HepG2 (cell line): ENCODE results near the gene EEPD1. TPM values are rescaled to one million over a fixed set of nuclear protein-coding genes. Genes with fewer than 3 reads are reported as not detected.

Experiments
- FOXM1 ChIP-seq: sonication (generic); formaldehyde crosslinking; IDR thresholded peaks from 2 replicates; pipeline ENCODE4 v1.5.0; 2020; ENCODE audit warnings: missing genetic modification reagents
- GATA4 ChIP-seq: sonication (generic); IDR thresholded peaks from 2 replicates; pipeline ENCODE4 v1.6.1; 2016; ENCODE audit warnings: antibody characterized with exemption, low read depth, borderline replicate concordance
- HMGA1 ChIP-seq: sonication (generic); formaldehyde crosslinking; conservative IDR thresholded peaks from 2 replicates; pipeline ENCODE4 v1.4.0; 2020; ENCODE audit warnings: missing genetic modification reagents
- HOXA7 ChIP-seq: sonication (generic); formaldehyde crosslinking; IDR thresholded peaks from 2 replicates; pipeline ENCODE4 v1.8.1; 2022; ENCODE audit warnings: mild to moderate bottlenecking, missing genetic modification reagents, moderate library complexity
- KDM2A ChIP-seq: sonication (generic); formaldehyde crosslinking; IDR thresholded peaks from 2 replicates; pipeline ENCODE4 v1.4.0; 2020; ENCODE audit warnings: low read depth, missing genetic modification reagents, borderline replicate concordance
- MXD4 ChIP-seq: IDR thresholded peaks from 2 replicates; pipeline ENCODE4 v1.6.1; 2016; ENCODE audit warnings: mild to moderate bottlenecking, missing biosample characterization, missing genetic modification reagents
- RAD51 ChIP-seq: fragments of 450-650 bp; IDR thresholded peaks from 2 replicates; pipeline ENCODE4 v1.6.1; 2016; ENCODE audit warnings: borderline replicate concordance
- ZMYM3 ChIP-seq: sonication (generic); formaldehyde crosslinking; IDR thresholded peaks from 2 replicates; pipeline ENCODE4 v1.5.1; 2020; ENCODE audit warnings: mild to moderate bottlenecking, missing genetic modification reagents
- ZNF501 ChIP-seq: sonication (generic); formaldehyde crosslinking; IDR thresholded peaks from 2 replicates; pipeline ENCODE4 v1.5.1; 2020; ENCODE audit warnings: mild to moderate bottlenecking, moderate library complexity, missing genetic modification reagents
- ZNF607 ChIP-seq: sonication (generic); formaldehyde crosslinking; IDR thresholded peaks from 2 replicates; pipeline ENCODE4 v1.5.1; 2020; ENCODE audit warnings: missing genetic modification reagents, mild to moderate bottlenecking, borderline replicate concordance
- polyA plus RNA-seq, 8 experiments: library from polyadenylated mRNA; depleted of rRNA in 3 of 8; stranded (reverse) in 7 of 8; unstranded in 1 of 8; fragments of >200 nt; fragmentation: Illumina TruSeq in 4 of 8; extraction: Trizol in 4 of 8; gene quantifications; 2 replicates each; pipeline versions ENCODE4 v1.2.1 to v1.2.3, GENCODE V29; 2011 to 2016; ENCODE audit warnings: low read depth in 4 of 8, missing spikeins in 1 of 8, mixed read lengths in 1 of 8; ENCODE audit not compliant: insufficient read depth in 1 of 8
- total RNA-seq, 5 experiments: library from RNA; depleted of rRNA; stranded (reverse); fragments of >200 nt; fragmentation: Illumina TruSeq; extraction: Trizol; gene quantifications; 2 replicates each; pipeline ENCODE4 v1.2.3, GENCODE V29; 2016; ENCODE audit warnings: low read depth in 1 of 5
- TF ChIP-seq, protein P1 (sequence below): sonication (generic); formaldehyde crosslinking; IDR thresholded peaks from 2 replicates; pipeline ENCODE4 v1.5.0; 2020; ENCODE audit warnings: mild to moderate bottlenecking, missing genetic modification reagents, borderline replicate concordance
- TF ChIP-seq, protein P2 (sequence below): IDR thresholded peaks from 2 replicates; pipeline ENCODE4 v1.6.1; 2012; ENCODE audit warnings: low read length, improper control_type of control experiment
- TF ChIP-seq, protein P3 (sequence below): sonication (generic); formaldehyde crosslinking; IDR thresholded peaks from 2 replicates; pipeline ENCODE4 v1.4.0; 2020; ENCODE audit warnings: mild to moderate bottlenecking, missing genetic modification reagents

Gene EEPD1
- total and polyA plus RNA-seq, 2 of the 13 experiments (the other 11 are each of a cell fraction or from before 2014, with no cell fraction given): 10.1 to 16.4 TPM

DNA sequence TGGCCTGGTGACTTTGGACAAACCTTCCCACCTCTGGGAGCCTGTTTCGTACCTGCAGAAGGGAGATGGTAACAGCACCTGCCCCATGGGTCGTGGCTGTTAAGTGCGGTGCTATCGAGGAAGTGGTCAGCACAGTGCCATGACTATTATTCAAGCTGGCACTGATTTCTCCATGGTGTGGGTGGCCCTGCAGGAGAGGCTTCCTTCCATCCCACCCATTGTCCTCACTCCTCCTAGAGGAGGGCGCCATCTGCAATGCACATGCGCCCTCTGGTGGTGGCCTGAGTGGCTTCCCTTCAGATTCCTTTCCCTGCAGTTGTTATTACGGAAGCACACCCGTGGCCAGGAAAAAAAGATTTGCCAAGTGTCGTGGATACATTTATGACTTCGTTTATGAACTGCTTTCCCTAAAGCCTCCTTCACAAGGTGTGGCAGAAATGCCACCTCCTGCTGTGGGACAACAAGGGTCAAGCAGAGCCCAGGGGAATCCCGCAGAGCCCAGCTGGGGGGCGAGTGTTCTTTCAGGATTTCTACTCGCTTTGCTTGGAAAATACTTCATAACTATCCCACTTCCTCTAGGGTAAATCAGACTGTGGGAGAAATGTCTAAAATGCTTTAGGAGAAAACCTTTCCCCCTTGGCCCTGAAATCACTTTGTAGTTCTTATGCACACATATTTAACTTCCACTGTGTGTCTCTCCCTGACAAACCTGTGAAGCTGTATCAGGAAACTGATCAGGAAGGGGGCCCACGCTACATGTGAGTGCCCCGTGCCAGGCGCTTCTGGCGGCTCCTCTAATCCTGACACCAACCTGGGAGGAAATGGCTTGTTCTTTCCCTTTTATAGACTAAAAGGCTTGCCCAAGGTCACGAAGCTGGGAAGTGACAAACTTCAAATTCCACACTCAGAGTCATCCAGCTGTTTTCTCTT, 138.6 kb downstream of the EEPD1 start (continued):
- TF ChIP-seq GATA4: 0 out of 2 replicates have a peak, but pooled peaks have one; percentile 30
- TF ChIP-seq MXD4 (CRISPR knock-in tag): no peak
- TF ChIP-seq, protein P1, sequence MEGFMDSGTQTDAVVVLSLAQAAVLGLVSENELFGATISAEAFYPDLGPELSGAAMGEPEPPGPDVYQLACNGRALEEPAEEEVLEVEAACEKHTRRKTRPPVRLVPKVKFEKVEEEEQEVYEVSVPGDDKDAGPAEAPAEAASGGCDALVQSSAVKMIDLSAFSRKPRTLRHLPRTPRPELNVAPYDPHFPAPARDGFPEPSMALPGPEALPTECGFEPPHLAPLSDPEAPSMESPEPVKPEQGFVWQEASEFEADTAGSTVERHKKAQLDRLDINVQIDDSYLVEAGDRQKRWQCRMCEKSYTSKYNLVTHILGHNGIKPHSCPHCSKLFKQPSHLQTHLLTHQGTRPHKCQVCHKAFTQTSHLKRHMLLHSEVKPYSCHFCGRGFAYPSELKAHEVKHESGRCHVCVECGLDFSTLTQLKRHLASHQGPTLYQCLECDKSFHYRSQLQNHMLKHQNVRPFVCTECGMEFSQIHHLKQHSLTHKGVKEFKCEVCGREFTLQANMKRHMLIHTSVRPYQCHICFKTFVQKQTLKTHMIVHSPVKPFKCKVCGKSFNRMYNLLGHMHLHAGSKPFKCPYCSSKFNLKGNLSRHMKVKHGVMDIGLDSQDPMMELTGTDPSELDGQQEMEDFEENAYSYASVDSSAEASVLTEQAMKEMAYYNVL: no peak; the same call in 1 of the 2 replicates
- TF ChIP-seq KDM2A (CRISPR knock-in tag): peak; percentile 54; the same call in 1 of the 2 replicates
- TF ChIP-seq, protein P2, sequence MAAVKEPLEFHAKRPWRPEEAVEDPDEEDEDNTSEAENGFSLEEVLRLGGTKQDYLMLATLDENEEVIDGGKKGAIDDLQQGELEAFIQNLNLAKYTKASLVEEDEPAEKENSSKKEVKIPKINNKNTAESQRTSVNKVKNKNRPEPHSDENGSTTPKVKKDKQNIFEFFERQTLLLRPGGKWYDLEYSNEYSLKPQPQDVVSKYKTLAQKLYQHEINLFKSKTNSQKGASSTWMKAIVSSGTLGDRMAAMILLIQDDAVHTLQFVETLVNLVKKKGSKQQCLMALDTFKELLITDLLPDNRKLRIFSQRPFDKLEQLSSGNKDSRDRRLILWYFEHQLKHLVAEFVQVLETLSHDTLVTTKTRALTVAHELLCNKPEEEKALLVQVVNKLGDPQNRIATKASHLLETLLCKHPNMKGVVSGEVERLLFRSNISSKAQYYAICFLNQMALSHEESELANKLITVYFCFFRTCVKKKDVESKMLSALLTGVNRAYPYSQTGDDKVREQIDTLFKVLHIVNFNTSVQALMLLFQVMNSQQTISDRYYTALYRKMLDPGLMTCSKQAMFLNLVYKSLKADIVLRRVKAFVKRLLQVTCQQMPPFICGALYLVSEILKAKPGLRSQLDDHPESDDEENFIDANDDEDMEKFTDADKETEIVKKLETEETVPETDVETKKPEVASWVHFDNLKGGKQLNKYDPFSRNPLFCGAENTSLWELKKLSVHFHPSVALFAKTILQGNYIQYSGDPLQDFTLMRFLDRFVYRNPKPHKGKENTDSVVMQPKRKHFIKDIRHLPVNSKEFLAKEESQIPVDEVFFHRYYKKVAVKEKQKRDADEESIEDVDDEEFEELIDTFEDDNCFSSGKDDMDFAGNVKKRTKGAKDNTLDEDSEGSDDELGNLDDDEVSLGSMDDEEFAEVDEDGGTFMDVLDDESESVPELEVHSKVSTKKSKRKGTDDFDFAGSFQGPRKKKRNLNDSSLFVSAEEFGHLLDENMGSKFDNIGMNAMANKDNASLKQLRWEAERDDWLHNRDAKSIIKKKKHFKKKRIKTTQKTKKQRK: no peak
- no peak for TF ChIP-seq RAD51
- no peak for TF ChIP-seq ZNF501 (CRISPR knock-in tag)
- TF ChIP-seq, protein P3, sequence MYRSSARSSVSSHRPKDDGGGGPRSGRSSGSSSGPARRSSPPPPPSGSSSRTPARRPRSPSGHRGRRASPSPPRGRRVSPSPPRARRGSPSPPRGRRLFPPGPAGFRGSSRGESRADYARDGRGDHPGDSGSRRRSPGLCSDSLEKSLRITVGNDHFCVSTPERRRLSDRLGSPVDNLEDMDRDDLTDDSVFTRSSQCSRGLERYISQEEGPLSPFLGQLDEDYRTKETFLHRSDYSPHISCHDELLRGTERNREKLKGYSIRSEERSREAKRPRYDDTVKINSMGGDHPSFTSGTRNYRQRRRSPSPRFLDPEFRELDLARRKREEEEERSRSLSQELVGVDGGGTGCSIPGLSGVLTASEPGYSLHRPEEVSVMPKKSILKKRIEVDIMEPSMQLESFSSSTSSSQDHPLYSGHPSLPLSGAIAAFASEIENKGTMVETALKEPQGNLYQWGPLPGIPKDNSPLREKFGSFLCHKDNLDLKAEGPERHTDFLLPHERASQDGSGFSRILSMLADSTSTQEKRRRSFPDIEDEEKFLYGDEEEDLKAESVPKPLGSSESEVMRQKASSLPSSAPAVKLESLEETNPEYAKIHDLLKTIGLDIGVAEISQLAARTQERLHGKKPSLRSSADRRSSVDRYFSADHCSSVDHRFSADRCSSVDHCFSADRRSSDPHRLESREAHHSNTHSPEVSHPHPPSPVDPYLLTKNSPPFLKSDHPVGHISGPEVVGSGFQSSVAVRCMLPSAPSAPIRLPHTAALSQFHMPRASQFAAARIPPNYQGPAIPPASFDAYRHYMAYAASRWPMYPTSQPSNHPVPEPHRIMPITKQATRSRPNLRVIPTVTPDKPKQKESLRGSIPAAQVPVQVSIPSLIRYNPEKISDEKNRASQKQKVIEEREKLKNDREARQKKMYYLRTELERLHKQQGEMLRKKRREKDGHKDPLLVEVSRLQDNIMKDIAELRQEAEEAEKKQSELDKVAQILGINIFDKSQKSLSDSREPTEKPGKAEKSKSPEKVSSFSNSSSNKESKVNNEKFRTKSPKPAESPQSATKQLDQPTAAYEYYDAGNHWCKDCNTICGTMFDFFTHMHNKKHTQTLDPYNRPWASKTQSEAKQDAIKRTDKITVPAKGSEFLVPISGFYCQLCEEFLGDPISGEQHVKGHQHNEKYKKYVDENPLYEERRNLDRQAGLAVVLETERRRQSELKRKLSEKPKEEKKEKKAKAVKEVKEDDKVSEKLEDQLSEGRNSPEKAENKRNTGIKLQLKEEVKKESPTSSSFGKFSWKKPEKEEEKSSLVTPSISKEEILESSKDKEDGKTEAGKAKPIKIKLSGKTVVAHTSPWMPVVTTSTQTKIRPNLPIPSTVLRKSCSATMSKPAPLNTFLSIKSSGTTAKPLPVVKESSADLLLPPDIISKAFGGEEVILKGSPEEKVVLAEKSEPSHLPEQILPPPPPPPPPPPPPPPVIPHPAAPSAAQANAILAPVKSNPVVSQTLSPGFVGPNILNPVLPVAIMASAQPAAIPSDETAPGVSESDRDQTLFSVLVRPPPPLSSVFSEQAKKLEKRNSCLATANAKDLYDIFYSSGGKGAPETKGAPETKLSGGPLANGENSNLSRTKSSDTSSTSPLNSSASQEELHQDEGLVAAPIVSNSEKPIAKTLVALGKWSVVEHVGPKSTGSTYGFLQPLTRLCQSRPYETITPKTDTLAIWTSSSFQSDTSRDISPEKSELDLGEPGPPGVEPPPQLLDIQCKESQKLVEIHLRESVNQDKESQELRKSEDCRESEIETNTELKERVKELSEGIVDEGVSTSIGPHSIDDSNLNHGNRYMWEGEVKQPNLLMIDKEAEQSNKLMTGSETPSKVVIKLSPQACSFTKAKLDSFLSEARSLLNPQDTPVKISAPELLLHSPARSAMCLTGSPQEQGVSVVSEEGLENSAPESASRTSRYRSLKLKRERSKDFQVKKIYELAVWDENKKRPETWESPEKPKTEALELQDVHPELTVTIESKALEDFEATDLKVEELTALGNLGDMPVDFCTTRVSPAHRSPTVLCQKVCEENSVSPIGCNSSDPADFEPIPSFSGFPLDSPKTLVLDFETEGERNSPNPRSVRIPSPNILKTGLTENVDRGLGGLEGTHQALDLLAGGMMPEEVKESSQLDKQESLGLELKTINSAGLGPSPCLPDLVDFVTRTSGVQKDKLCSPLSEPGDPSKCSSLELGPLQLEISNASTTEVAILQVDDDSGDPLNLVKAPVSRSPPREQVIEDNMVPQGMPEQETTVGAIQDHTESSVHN (CRISPR knock-in tag): 0 out of 2 replicates have a peak, but pooled peaks have one; percentile 83
- no peak for TF ChIP-seq ZMYM3
- no peak for TF ChIP-seq HMGA1 (CRISPR knock-in tag)
- no peak for TF ChIP-seq FOXM1
- TF ChIP-seq ZNF607 (CRISPR knock-in tag): no peak
- no peak for TF ChIP-seq HOXA7 (CRISPR knock-in tag)
